ENCODE data around the gene ZBTB5. TPM values are rescaled to one million over a fixed set of nuclear protein-coding genes. Genes with fewer than 3 reads are reported as not detected.

The ZBTB5 gene
- total RNA-seq, 1 experiment from 2014 or later: 9.1 TPM

- Histone ChIP-seq H2AK5ac (ENCODE audit: insufficient read length, low read length) (no peak overlapping the region), H3K79me1 (ENCODE audit: insufficient read depth, low read depth, low read length, poor library complexity, severe bottlenecking) (no peaks in the 10 kb centered on the region), H2BK120ac (ENCODE audit: low read depth, low read length, poor library complexity, severe bottlenecking) (no peak overlapping the region), H3K9me3 (ENCODE audit: control insufficient read depth, low read depth, low read length) (no peaks in the 10 kb centered on the region), H3K27ac (ENCODE audit: insufficient read length, low read depth, low read length) (no peak overlapping the region), H3K18ac (ENCODE audit: insufficient read length, low read depth, low read length) (no peak overlapping the region), H3K27me3 (ENCODE audit: insufficient read depth, low read length) (no peaks in the 10 kb centered on the region), H4K20me1 (ENCODE audit: control insufficient read depth, insufficient read depth, insufficient read length) (no peaks in the 10 kb centered on the region), H3K56ac (ENCODE audit: insufficient read length, low read depth, low read length) (no peak overlapping the region), H2BK5ac (ENCODE audit: insufficient read length, low read length) (no peak overlapping the region), H3T11ph (ENCODE audit: low read length) (no peak overlapping the region), H4K5ac (ENCODE audit: insufficient read length, low read depth, low read length) (no peak overlapping the region), H2BK15ac (ENCODE audit: low read depth, low read length) (no peak overlapping the region), H3K4me2 (ENCODE audit: insufficient read depth, insufficient read length, low read length) (no peak overlapping the region), H3K23me2 (ENCODE audit: insufficient read length, low read depth, low read length, poor library complexity, severe bottlenecking) (no peaks in the 10 kb centered on the region), H3K4ac (ENCODE audit: low read depth, low read length) (no peak overlapping the region), H3K23ac (ENCODE audit: insufficient read length, low read depth, low read length) (no peak overlapping the region), H2BK20ac (ENCODE audit: low read depth, low read length, poor library complexity, severe bottlenecking) (no peak overlapping the region), H3K14ac (ENCODE audit: insufficient read depth, low read length) (no peak overlapping the region), H3K79me2 (ENCODE audit: insufficient read depth, low read length) (no peaks in the 10 kb centered on the region), H3K9ac (ENCODE audit: extremely low read depth, insufficient read length, low read length) (no peak overlapping the region), H3K4me1 (ENCODE audit: insufficient read depth, low read length) (no peaks in the 10 kb centered on the region), H2AFZ (ENCODE audit: low read length) (no peak overlapping the region), H4K91ac (ENCODE audit: insufficient read length, low read depth, low read length) (no peak overlapping the region), H2BK12ac (ENCODE audit: insufficient read length, low read depth, low read length) (no peak overlapping the region), H4K8ac (replicated peaks; ENCODE audit: insufficient read length, low read depth, low read length) (no peak overlapping the region)
- no peak for TF ChIP-seq CTCF (conservative IDR thresholded peaks at IDR 0.05)
- Mint-ChIP-seq H3K4me3 (no peak overlapping the region), H3K36me3 (ENCODE audit: insufficient read depth in 1 of 3, low read depth in 3 of 3) (peaks cover 59 to 83% (median 81%) of the 10 kb centered on the region in 3 experiments), H3K4me1 (no peaks in the 10 kb centered on the region), H3K27me3 (ENCODE audit: low read depth) (no peaks in the 10 kb centered on the region), H3K9me3 (no peaks in the 10 kb centered on the region), H3K27ac (no peak overlapping the region)
- DNase-seq: no peak
- WGBS (ENCODE audit: extremely low coverage, insufficient read length, low lambda C conversion rate): no CpG with 5 or more reads among the region's 3 CpGs
Measured at GRCh38 chr9:37498457-37498856, 33.2 kb upstream of the ZBTB5 start.

All from H9 (cell line).